Trophoblast cell (in vitro differentiated cells and primary cell): ENCODE data around the gene DIRAS1.

ENCODE experiments used
- DNase-seq, 2 donors: peaks; one replicate each; pipeline ENCODE4 v3.0.0-alpha.2; 2016
- H2AFZ ChIP-seq: 2 replicates; pipeline ENCODE4 v1.6.1; 2013; ENCODE audit warnings: low read length, moderate library complexity, mild to moderate bottlenecking; ENCODE audit not compliant: insufficient read depth, poor library complexity
- H2AK5ac ChIP-seq: 2 replicates; pipeline ENCODE4 v1.6.1; 2013; ENCODE audit warnings: mild to moderate bottlenecking, low read length
- H2BK120ac ChIP-seq: 2 replicates; pipeline ENCODE4 v1.6.1; 2013; ENCODE audit warnings: low read length, mild to moderate bottlenecking, moderate library complexity; ENCODE audit not compliant: insufficient read depth, poor library complexity
- H2BK12ac ChIP-seq: 2 replicates; pipeline ENCODE4 v1.6.1; 2013; ENCODE audit warnings: mild to moderate bottlenecking, low read length, moderate library complexity
- H2BK5ac ChIP-seq: 2 replicates; pipeline ENCODE4 v1.6.1; 2013; ENCODE audit warnings: low read length, low read depth, moderate library complexity, mild to moderate bottlenecking; ENCODE audit not compliant: poor library complexity
- H3K14ac ChIP-seq: 2 replicates; pipeline ENCODE4 v1.6.1; 2013; ENCODE audit warnings: mild to moderate bottlenecking, low read length
- H3K18ac ChIP-seq: 2 replicates; pipeline ENCODE4 v1.6.1; 2013; ENCODE audit warnings: mild to moderate bottlenecking, low read length
- H3K23ac ChIP-seq: 2 replicates; pipeline ENCODE4 v1.6.1; 2013; ENCODE audit warnings: low read length
- H3K27ac ChIP-seq: 2 replicates; pipeline ENCODE4 v1.5.1; 2013; ENCODE audit warnings: low read depth, mild to moderate bottlenecking, inconsistent platforms, low read length, moderate library complexity
- H3K27me3 ChIP-seq: 2 replicates; pipeline ENCODE4 v1.6.1; 2013; ENCODE audit warnings: inconsistent platforms, mild to moderate bottlenecking, low read length, moderate library complexity; ENCODE audit not compliant: insufficient read depth
- H3K36me3 ChIP-seq, 2 experiments: 1 replicate in 1 of 2; 2 replicates in 1 of 2; pipeline ENCODE4 v1.6.1; 2013; ENCODE audit warnings: low read length in 2 of 2, mild to moderate bottlenecking in 2 of 2, moderate library complexity in 1 of 2; ENCODE audit not compliant: insufficient read depth in 2 of 2, control insufficient read depth in 1 of 2
- H3K4ac ChIP-seq: 2 replicates; pipeline ENCODE4 v1.6.1; 2013; ENCODE audit warnings: low read depth, mild to moderate bottlenecking, low read length, moderate library complexity
- H3K4me1 ChIP-seq, 2 experiments: 1 replicate in 1 of 2; 2 replicates in 1 of 2; pipeline ENCODE4 v1.6.1; 2013; ENCODE audit warnings: low read length in 2 of 2, mild to moderate bottlenecking in 2 of 2, moderate library complexity in 1 of 2; ENCODE audit not compliant: insufficient read depth in 2 of 2, control insufficient read depth in 1 of 2
- H3K4me2 ChIP-seq: 2 replicates; pipeline ENCODE4 v1.6.1; 2013; ENCODE audit warnings: inconsistent platforms, mild to moderate bottlenecking, low read length, moderate library complexity
- H3K4me3 ChIP-seq: 2 replicates; pipeline ENCODE4 v1.5.1; 2013; ENCODE audit warnings: mild to moderate bottlenecking, low read depth, low read length, inconsistent platforms
- H3K79me1 ChIP-seq: one replicate; pipeline ENCODE4 v1.6.1; 2013; ENCODE audit warnings: low read length
- H3K79me2 ChIP-seq: 2 replicates; pipeline ENCODE4 v1.6.1; 2013; ENCODE audit warnings: low read length, mild to moderate bottlenecking; ENCODE audit not compliant: control insufficient read depth, insufficient read depth, poor library complexity
- H3K9ac ChIP-seq: 2 replicates; pipeline ENCODE4 v1.6.1; 2013; ENCODE audit warnings: mild to moderate bottlenecking, low read length
- H3K9me3 ChIP-seq: 2 replicates; pipeline ENCODE4 v1.6.1; 2013; ENCODE audit warnings: low read depth, mild to moderate bottlenecking, control low read depth, inconsistent platforms, low read length; ENCODE audit not compliant: insufficient read depth
- H4K12ac ChIP-seq: 2 replicates; pipeline ENCODE4 v1.6.1; 2013; ENCODE audit warnings: low read depth, mild to moderate bottlenecking, low read length, moderate library complexity
- H4K8ac ChIP-seq: 2 replicates; pipeline ENCODE4 v1.6.1; 2013; ENCODE audit warnings: low read depth, mild to moderate bottlenecking, low read length, moderate library complexity
- H4K91ac ChIP-seq: one replicate; pipeline ENCODE4 v1.6.1; 2013; ENCODE audit warnings: low read depth, mild to moderate bottlenecking, low read length, moderate library complexity
- WGBS: extraction: QIAGEN DNeasy Blood & Tissue Kit; methylation state at CpG from one replicate; pipeline ENCODE4 v1.1.7; 2013; ENCODE audit warnings: missing lambda C conversion rate; ENCODE audit not compliant: insufficient read length, insufficient coverage; ENCODE audit errors: extremely low coverage; 5-methylcytosine and 5-hydroxymethylcytosine counted together

DIRAS1 gene

GRCh38 chr19:2691951-2692350, 29.2 kb downstream of the DIRAS1 start:
- H2AK5ac ChIP-seq = no peak overlapping the region
- H2BK120ac ChIP-seq = no peak overlapping the region
- no peak for DNase-seq
- H3K4ac ChIP-seq = no peak overlapping the region
- H3K4me3 ChIP-seq = no peak overlapping the region
- no peaks in the 10 kb centered on the region for H3K9me3 ChIP-seq
- no peak overlapping the region for H2BK5ac ChIP-seq
- no peak overlapping the region for H3K27ac ChIP-seq
- no peak overlapping the region for H3K18ac ChIP-seq
- no peaks in the 10 kb centered on the region for H3K27me3 ChIP-seq
- H3K4me1 ChIP-seq = no peaks in the 10 kb centered on the region
- no CpG with 5 or more reads among the region's 9 CpGs for WGBS
- no peak overlapping the region for H3K23ac ChIP-seq
- no peaks in the 10 kb centered on the region for H3K36me3 ChIP-seq
- H3K79me2 ChIP-seq = no peaks in the 10 kb centered on the region
- H3K79me1 ChIP-seq = no peaks in the 10 kb centered on the region
- H3K4me2 ChIP-seq = no peak overlapping the region
- H3K14ac ChIP-seq = no peak overlapping the region
- H4K12ac ChIP-seq = no peak overlapping the region
- no peak overlapping the region for H4K8ac ChIP-seq
- no peak overlapping the region for H3K9ac ChIP-seq
- H4K91ac ChIP-seq = no peak overlapping the region
- H2AFZ ChIP-seq = no peak overlapping the region
- H2BK12ac ChIP-seq = no peak overlapping the region

- H3K36me3 ChIP-seq = no peaks in the 10 kb centered on the region
- WGBS = no CpG with 5 or more reads among the region's 11 CpGs
- H3K79me1 ChIP-seq = no peaks in the 10 kb centered on the region
Measured at GRCh38 chr19:2690856-2691255, 30.3 kb downstream of the DIRAS1 start.

GRCh38 chr19:2686360-2686759, 34.8 kb downstream of the DIRAS1 start:
- H2AFZ ChIP-seq = no peak overlapping the region
- H4K12ac ChIP-seq = no peak overlapping the region
- H4K91ac ChIP-seq = no peak overlapping the region
- H3K4me2 ChIP-seq = no peak overlapping the region
- H3K14ac ChIP-seq = no peak overlapping the region
- no peak overlapping the region for H3K4me3 ChIP-seq
- H3K79me2 ChIP-seq = no peaks in the 10 kb centered on the region
- H2BK120ac ChIP-seq = no peak overlapping the region
- H3K4me1 ChIP-seq = no peaks in the 10 kb centered on the region
- H2BK5ac ChIP-seq = no peak overlapping the region
- H3K9ac ChIP-seq = no peak overlapping the region
- H4K8ac ChIP-seq = no peak overlapping the region
- no peaks in the 10 kb centered on the region for H3K9me3 ChIP-seq
- H3K4ac ChIP-seq = no peak overlapping the region
- WGBS = no CpG with 5 or more reads among the region's 17 CpGs
- H2BK12ac ChIP-seq = no peak overlapping the region
- no peak overlapping the region for H2AK5ac ChIP-seq
- no peaks in the 10 kb centered on the region for H3K36me3 ChIP-seq
- DNase-seq = no peak
- no peak overlapping the region for H3K18ac ChIP-seq
- no peak overlapping the region for H3K27ac ChIP-seq
- H3K23ac ChIP-seq = no peak overlapping the region
- no peaks in the 10 kb centered on the region for H3K79me1 ChIP-seq
- no peaks in the 10 kb centered on the region for H3K27me3 ChIP-seq

More at GRCh38 chr19:2690856-2691255, 30.3 kb downstream of the DIRAS1 start:
- Histone ChIP-seq H3K9me3 (no peaks in the 10 kb centered on the region), H3K9ac (no peak overlapping the region), H3K18ac (no peak overlapping the region), H3K27ac (no peak overlapping the region), H2AFZ (no peak overlapping the region), H3K79me2 (no peaks in the 10 kb centered on the region), H3K4me2 (no peak overlapping the region), H3K4me1 (no peaks in the 10 kb centered on the region), H2BK120ac (no peak overlapping the region), H4K12ac (no peak overlapping the region), H3K23ac (no peak overlapping the region), H2AK5ac (no peak overlapping the region), H3K4ac (no peak overlapping the region), H4K91ac (no peak overlapping the region), H3K27me3 (no peaks in the 10 kb centered on the region), H3K4me3 (no peak overlapping the region), H3K14ac (no peak overlapping the region), H2BK12ac (no peak overlapping the region), H4K8ac (no peak overlapping the region), H2BK5ac (no peak overlapping the region)
- no peak for DNase-seq

GRCh38 chr19:2685204-2685704, 35.9 kb downstream of the DIRAS1 start:
- no peak overlapping the region for H2AFZ ChIP-seq
- H3K9me3 ChIP-seq = no peaks in the 10 kb centered on the region
- no peak overlapping the region for H4K12ac ChIP-seq
- no peak overlapping the region for H2BK120ac ChIP-seq
- no peak overlapping the region for H3K23ac ChIP-seq
- no peaks in the 10 kb centered on the region for H3K79me1 ChIP-seq
- H3K36me3 ChIP-seq = no peaks in the 10 kb centered on the region
- no peak overlapping the region for H2AK5ac ChIP-seq
- H3K4me1 ChIP-seq = no peaks in the 10 kb centered on the region
- no peak overlapping the region for H3K18ac ChIP-seq
- no peaks in the 10 kb centered on the region for H3K79me2 ChIP-seq
- no peak for DNase-seq
- no peak overlapping the region for H4K8ac ChIP-seq
- H3K14ac ChIP-seq = no peak overlapping the region
- no peak overlapping the region for H3K27ac ChIP-seq
- no peak overlapping the region for H3K9ac ChIP-seq
- H3K4me3 ChIP-seq = no peak overlapping the region
- no peak overlapping the region for H2BK5ac ChIP-seq
- no peaks in the 10 kb centered on the region for H3K27me3 ChIP-seq
- no peak overlapping the region for H3K4me2 ChIP-seq
- H4K91ac ChIP-seq = no peak overlapping the region
- H2BK12ac ChIP-seq = no peak overlapping the region
- H3K4ac ChIP-seq = no peak overlapping the region
- no CpG with 5 or more reads among the region's 6 CpGs for WGBS
